ENCODE results near the gene JAM3.

- no peak for TF ChIP-seq CTCF (IDR thresholded peaks at IDR 0.05)
- no peak for TF ChIP-seq POLR2A (IDR thresholded peaks at IDR 0.05)
Measured at GRCh38 chr11:134046681-134047449, 22.0 kb upstream of the JAM3 start.
